HEK293 (cell line): ENCODE measurements around the gene NUF2.

ENCODE experiments used
- CTCF ChIP-seq: fragments of 450-650 bp; formaldehyde crosslinking; IDR thresholded peaks from 2 replicates; pipeline ENCODE4 v1.5.1; 2016; ENCODE audit warnings: missing biosample characterization, missing genetic modification characterization
- IKZF3 ChIP-seq: fragments of 450-650 bp; IDR thresholded peaks from 2 replicates; pipeline ENCODE4 v1.5.0; 2018; ENCODE audit warnings: missing biosample characterization, mild to moderate bottlenecking, missing genetic modification characterization, moderate library complexity
- PBX3 ChIP-seq: sonication (generic); formaldehyde crosslinking; IDR thresholded peaks from 2 replicates; pipeline ENCODE4 v1.8.1; 2022; ENCODE audit warnings: mild to moderate bottlenecking, moderate library complexity, missing genetic modification reagents
- TSHZ1 ChIP-seq: fragments of 450-650 bp; formaldehyde crosslinking; IDR thresholded peaks from 2 replicates; pipeline ENCODE4 v1.5.1; 2016; ENCODE audit warnings: missing biosample characterization, missing genetic modification characterization, borderline replicate concordance
- ZBTB48 ChIP-seq: fragments of 450-650 bp; formaldehyde crosslinking; IDR thresholded peaks from 2 replicates; pipeline ENCODE4 v1.5.1; 2016; ENCODE audit warnings: missing biosample characterization, missing genetic modification characterization
- ZBTB49 ChIP-seq: fragments of 450-650 bp; formaldehyde crosslinking; IDR thresholded peaks from 2 replicates; pipeline ENCODE4 v1.5.1; 2016; ENCODE audit warnings: missing biosample characterization, missing genetic modification characterization, low read depth
- ZNF114 ChIP-seq: fragments of 450-650 bp; formaldehyde crosslinking; IDR thresholded peaks from 2 replicates; pipeline ENCODE4 v1.5.0; 2017; ENCODE audit warnings: missing biosample characterization, missing genetic modification characterization
- ZNF157 ChIP-seq: fragments of 450-650 bp; formaldehyde crosslinking; IDR thresholded peaks from 2 replicates; pipeline ENCODE4 v1.5.1; 2016; ENCODE audit warnings: missing biosample characterization, missing genetic modification characterization
- ZNF223 ChIP-seq: fragments of 450-650 bp; formaldehyde crosslinking; IDR thresholded peaks from 2 replicates; pipeline ENCODE4 v1.5.1; 2016; ENCODE audit warnings: missing biosample characterization, missing genetic modification characterization
- ZNF23 ChIP-seq: fragments of 450-650 bp; formaldehyde crosslinking; IDR thresholded peaks from 2 replicates; pipeline ENCODE4 v1.5.1; 2016; ENCODE audit warnings: missing biosample characterization, missing genetic modification characterization, borderline replicate concordance
- ZNF274 ChIP-seq, 2 experiments: fragments of 200-500 bp in 1 of 2; fragments of 450-650 bp in 1 of 2; sonication (Bioruptor generic) in 1 of 2; formaldehyde crosslinking in 1 of 2; IDR thresholded peaks; 2 replicates each; pipeline versions ENCODE4 v1.5.1 to v1.6.1; 2014 to 2016; ENCODE audit warnings: borderline replicate concordance in 1 of 2, inconsistent platforms in 1 of 2, low read length in 1 of 2, missing biosample characterization in 1 of 2, missing genetic modification characterization in 1 of 2
- ZNF514 ChIP-seq: fragments of 450-650 bp; formaldehyde crosslinking; IDR thresholded peaks from 2 replicates; pipeline ENCODE4 v1.5.1; 2016; ENCODE audit warnings: missing biosample characterization, missing genetic modification characterization
- ZNF626 ChIP-seq: fragments of 450-650 bp; sonication (Bioruptor Pico); formaldehyde crosslinking; IDR thresholded peaks from 2 replicates; pipeline ENCODE4 v1.5.1; 2018; ENCODE audit warnings: missing biosample characterization, missing genetic modification characterization, inconsistent platforms
- ZNF76 ChIP-seq: fragments of 450-650 bp; formaldehyde crosslinking; IDR thresholded peaks from 2 replicates; pipeline ENCODE4; 2016; ENCODE audit warnings: low read depth, missing biosample characterization, missing genetic modification characterization, borderline replicate concordance

GRCh38 chr1:163361123-163361934 is 39.6 kb downstream of the NUF2 start:
- TF ChIP-seq CTCF (tag by site-specific recombination) (peak; percentile 9; the same call in 1 of the 2 replicates), TSHZ1 (tag by site-specific recombination) (no peak), ZNF76 (no peak), ZNF223 (tag by site-specific recombination) (no peak), ZBTB49 (tag by site-specific recombination) (no peak), ZNF626 (no peak), PBX3 (CRISPR knock-in tag) (no peak), ZNF114 (tag by site-specific recombination) (no peak), ZNF23 (tag by site-specific recombination) (no peak), ZBTB48 (no peak), ZNF514 (tag by site-specific recombination) (no peak), ZNF274 (IDR thresholded peaks at IDR 0.05; ENCODE audit: low read length) (no peak), ZNF274 (tag by site-specific recombination; IDR thresholded peaks at IDR 0.05; ENCODE audit: borderline replicate concordance) (no peak), IKZF3 (no peak), ZNF157 (tag by site-specific recombination) (no peak)
